ENCODE measurements around the gene SLC22A1. TPM values are rescaled to one million over a fixed set of nuclear protein-coding genes. Genes with fewer than 3 reads are reported as not detected.

SLC22A1 gene
- polyA plus RNA-seq, 1 of the 3 experiments (the other 2 are of a cell fraction): 0.20 TPM

DNA sequence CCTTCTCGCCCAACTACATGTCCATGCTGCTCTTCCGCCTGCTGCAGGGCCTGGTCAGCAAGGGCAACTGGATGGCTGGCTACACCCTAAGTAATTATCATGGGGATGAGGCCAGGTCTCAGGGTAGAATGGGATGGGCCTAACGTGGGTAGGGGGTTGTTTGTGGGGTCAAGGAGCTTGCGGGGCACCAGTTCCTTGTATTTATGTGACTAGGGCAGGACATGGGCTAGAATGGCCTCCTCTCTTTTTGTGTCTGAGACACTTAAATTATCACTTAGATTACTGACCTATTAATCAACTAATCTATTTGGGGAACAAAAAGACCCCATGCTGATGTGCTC is 10.7 kb downstream of the SLC22A1 start:
- no peaks in the 10 kb centered on the region; a peak in 1 of 4 replicates for H3K4me1 ChIP-seq (ENCODE audit: control insufficient read depth in 1 of 2, insufficient read depth in 2 of 2, low read depth in 1 of 2, low read length in 1 of 2)
- CTCF ChIA-PET: no interaction called here
- H3K9me3 ChIP-seq: no peaks in the 10 kb centered on the region
- POLR2A ChIA-PET: no interaction called here
- H3F3A ChIP-seq (replicated peaks; ENCODE audit: insufficient read depth): no peaks in the 10 kb centered on the region
- 71% methylated on average over 4 of the region's 4 CpGs for WGBS (ENCODE audit: low lambda C conversion rate)
- no peaks in the 10 kb centered on the region for H3K9me2 ChIP-seq
- H3K27ac ChIP-seq (ENCODE audit: low read depth in 2 of 2, low read length in 1 of 2): no peak overlapping the region
- H3K9ac ChIP-seq: no peak overlapping the region
- TF ChIP-seq NRF1 (IDR thresholded peaks at IDR 0.05; ENCODE audit: low read depth, low read length) (no peak), SMC3 (IDR thresholded peaks at IDR 0.05; ENCODE audit: low read depth, low read length) (no peak), TEAD4 (IDR thresholded peaks at IDR 0.05; ENCODE audit: borderline replicate concordance, insufficient read depth) (no peak), GATA2 (CRISPR knock-in tag; IDR thresholded peaks at IDR 0.05) (no peak), FOXM1 (IDR thresholded peaks at IDR 0.05; ENCODE audit: low read depth) (no peak), FOXJ3 (CRISPR knock-in tag; IDR thresholded peaks at IDR 0.05) (no peak), MXI1 (IDR thresholded peaks at IDR 0.05; ENCODE audit: low read depth, low read length) (no peak), YY1 (IDR thresholded peaks at IDR 0.05; ENCODE audit: low read depth) (no peak), SIN3A (IDR thresholded peaks at IDR 0.05; ENCODE audit: borderline replicate concordance, low read depth, low read length) (no peak), RFX5 (IDR thresholded peaks at IDR 0.05; ENCODE audit: low read length) (no peak)
- TF ChIP-seq, protein P1, sequence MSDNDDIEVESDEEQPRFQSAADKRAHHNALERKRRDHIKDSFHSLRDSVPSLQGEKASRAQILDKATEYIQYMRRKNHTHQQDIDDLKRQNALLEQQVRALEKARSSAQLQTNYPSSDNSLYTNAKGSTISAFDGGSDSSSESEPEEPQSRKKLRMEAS (IDR thresholded peaks at IDR 0.05; ENCODE audit: low read depth): no peak
- TF ChIP-seq, protein P2, sequence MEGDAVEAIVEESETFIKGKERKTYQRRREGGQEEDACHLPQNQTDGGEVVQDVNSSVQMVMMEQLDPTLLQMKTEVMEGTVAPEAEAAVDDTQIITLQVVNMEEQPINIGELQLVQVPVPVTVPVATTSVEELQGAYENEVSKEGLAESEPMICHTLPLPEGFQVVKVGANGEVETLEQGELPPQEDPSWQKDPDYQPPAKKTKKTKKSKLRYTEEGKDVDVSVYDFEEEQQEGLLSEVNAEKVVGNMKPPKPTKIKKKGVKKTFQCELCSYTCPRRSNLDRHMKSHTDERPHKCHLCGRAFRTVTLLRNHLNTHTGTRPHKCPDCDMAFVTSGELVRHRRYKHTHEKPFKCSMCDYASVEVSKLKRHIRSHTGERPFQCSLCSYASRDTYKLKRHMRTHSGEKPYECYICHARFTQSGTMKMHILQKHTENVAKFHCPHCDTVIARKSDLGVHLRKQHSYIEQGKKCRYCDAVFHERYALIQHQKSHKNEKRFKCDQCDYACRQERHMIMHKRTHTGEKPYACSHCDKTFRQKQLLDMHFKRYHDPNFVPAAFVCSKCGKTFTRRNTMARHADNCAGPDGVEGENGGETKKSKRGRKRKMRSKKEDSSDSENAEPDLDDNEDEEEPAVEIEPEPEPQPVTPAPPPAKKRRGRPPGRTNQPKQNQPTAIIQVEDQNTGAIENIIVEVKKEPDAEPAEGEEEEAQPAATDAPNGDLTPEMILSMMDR (IDR thresholded peaks at IDR 0.05): no peak
- TF ChIP-seq, protein P3, sequence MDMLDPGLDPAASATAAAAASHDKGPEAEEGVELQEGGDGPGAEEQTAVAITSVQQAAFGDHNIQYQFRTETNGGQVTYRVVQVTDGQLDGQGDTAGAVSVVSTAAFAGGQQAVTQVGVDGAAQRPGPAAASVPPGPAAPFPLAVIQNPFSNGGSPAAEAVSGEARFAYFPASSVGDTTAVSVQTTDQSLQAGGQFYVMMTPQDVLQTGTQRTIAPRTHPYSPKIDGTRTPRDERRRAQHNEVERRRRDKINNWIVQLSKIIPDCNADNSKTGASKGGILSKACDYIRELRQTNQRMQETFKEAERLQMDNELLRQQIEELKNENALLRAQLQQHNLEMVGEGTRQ (IDR thresholded peaks at IDR 0.05; ENCODE audit: borderline replicate concordance, low read depth, low read length): no peak
- TF ChIP-seq, protein P4, sequence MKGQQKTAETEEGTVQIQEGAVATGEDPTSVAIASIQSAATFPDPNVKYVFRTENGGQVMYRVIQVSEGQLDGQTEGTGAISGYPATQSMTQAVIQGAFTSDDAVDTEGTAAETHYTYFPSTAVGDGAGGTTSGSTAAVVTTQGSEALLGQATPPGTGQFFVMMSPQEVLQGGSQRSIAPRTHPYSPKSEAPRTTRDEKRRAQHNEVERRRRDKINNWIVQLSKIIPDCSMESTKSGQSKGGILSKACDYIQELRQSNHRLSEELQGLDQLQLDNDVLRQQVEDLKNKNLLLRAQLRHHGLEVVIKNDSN (IDR thresholded peaks at IDR 0.05; ENCODE audit: borderline replicate concordance, low read depth): no peak
- no peaks in the 10 kb centered on the region for H3K79me2 ChIP-seq (ENCODE audit: insufficient read depth)
- no peak overlapping the region for H3K4me2 ChIP-seq
- no peaks in the 10 kb centered on the region for H3K36me3 ChIP-seq (replicated peaks in 1 of 2; ENCODE audit: control insufficient read depth in 1 of 2, insufficient read depth in 2 of 2, low read length in 1 of 2)
- no peak overlapping the region for H2AFZ ChIP-seq (ENCODE audit: low read depth)
- peak; percentile 26 for DNase-seq
- H3K4me3 ChIP-seq (ENCODE audit: low read depth in 2 of 2, low read length in 1 of 2): no peak overlapping the region
- no peaks in the 10 kb centered on the region for H3K27me3 ChIP-seq (ENCODE audit: insufficient read depth)
- no peaks in the 10 kb centered on the region for H4K20me1 ChIP-seq (ENCODE audit: insufficient read depth)

DNA sequence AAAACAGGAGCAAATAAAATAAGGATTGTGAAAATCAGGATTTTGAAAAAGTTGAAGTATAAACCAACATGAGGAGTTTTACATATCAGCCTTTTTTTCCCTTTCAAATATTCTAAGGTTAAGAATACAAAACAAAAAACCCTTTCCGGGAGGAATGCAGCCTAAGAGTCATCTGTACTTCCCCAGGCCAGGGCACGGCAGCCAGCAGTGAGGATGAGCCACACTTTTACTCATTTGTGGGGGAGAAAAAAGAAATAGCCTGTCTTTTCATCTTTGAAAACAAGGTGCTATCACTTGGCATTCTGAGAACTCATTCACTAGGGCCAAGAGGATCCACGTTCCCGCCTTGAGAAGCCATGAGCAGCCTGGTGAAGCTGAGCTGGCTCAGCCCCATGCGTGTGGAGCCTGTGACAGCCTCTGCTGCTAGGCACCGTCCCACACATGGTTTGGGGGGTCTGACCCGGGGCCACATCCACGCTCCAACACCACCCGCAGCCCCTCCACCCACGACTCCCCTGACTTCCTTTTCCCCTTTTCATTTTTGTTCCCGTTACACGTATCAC is 11.2 kb downstream of the SLC22A1 start:
- POLR2A ChIA-PET: no interaction called here
- no peak for DNase-seq
- Histone ChIP-seq H3K4me3 (ENCODE audit: low read depth in 2 of 2, low read length in 1 of 2) (no peak overlapping the region), H3K9me3 (no peaks in the 10 kb centered on the region), H3K9ac (no peak overlapping the region), H3K4me2 (no peak overlapping the region), H3K36me3 (replicated peaks in 1 of 2; ENCODE audit: control insufficient read depth in 1 of 2, insufficient read depth in 2 of 2, low read length in 1 of 2) (no peaks in the 10 kb centered on the region), H3K4me1 (ENCODE audit: control insufficient read depth in 1 of 2, insufficient read depth in 2 of 2, low read depth in 1 of 2, low read length in 1 of 2) (no peaks in the 10 kb centered on the region; a peak in 1 of 4 replicates), H2AFZ (ENCODE audit: low read depth) (no peak overlapping the region), H4K20me1 (ENCODE audit: insufficient read depth) (no peaks in the 10 kb centered on the region), H3F3A (replicated peaks; ENCODE audit: insufficient read depth) (no peaks in the 10 kb centered on the region), H3K79me2 (ENCODE audit: insufficient read depth) (no peaks in the 10 kb centered on the region), H3K27ac (ENCODE audit: low read depth in 2 of 2, low read length in 1 of 2) (no peak overlapping the region), H3K9me2 (no peaks in the 10 kb centered on the region), H3K27me3 (ENCODE audit: insufficient read depth) (no peaks in the 10 kb centered on the region)
- CTCF ChIA-PET: no interaction called here
- 66% methylated on average over 12 of the region's 12 CpGs for WGBS (ENCODE audit: low lambda C conversion rate)
- TF ChIP-seq TAF1 (IDR thresholded peaks at IDR 0.05; ENCODE audit: borderline replicate concordance, low read depth, low read length) (no peak), FOXJ3 (CRISPR knock-in tag; IDR thresholded peaks at IDR 0.05) (no peak), SMC3 (IDR thresholded peaks at IDR 0.05; ENCODE audit: low read depth, low read length) (no peak), NFIC (IDR thresholded peaks at IDR 0.05; ENCODE audit: borderline replicate concordance) (no peak), RCOR1 (IDR thresholded peaks at IDR 0.05; ENCODE audit: low read length) (no peak)
- TF ChIP-seq, protein P5, sequence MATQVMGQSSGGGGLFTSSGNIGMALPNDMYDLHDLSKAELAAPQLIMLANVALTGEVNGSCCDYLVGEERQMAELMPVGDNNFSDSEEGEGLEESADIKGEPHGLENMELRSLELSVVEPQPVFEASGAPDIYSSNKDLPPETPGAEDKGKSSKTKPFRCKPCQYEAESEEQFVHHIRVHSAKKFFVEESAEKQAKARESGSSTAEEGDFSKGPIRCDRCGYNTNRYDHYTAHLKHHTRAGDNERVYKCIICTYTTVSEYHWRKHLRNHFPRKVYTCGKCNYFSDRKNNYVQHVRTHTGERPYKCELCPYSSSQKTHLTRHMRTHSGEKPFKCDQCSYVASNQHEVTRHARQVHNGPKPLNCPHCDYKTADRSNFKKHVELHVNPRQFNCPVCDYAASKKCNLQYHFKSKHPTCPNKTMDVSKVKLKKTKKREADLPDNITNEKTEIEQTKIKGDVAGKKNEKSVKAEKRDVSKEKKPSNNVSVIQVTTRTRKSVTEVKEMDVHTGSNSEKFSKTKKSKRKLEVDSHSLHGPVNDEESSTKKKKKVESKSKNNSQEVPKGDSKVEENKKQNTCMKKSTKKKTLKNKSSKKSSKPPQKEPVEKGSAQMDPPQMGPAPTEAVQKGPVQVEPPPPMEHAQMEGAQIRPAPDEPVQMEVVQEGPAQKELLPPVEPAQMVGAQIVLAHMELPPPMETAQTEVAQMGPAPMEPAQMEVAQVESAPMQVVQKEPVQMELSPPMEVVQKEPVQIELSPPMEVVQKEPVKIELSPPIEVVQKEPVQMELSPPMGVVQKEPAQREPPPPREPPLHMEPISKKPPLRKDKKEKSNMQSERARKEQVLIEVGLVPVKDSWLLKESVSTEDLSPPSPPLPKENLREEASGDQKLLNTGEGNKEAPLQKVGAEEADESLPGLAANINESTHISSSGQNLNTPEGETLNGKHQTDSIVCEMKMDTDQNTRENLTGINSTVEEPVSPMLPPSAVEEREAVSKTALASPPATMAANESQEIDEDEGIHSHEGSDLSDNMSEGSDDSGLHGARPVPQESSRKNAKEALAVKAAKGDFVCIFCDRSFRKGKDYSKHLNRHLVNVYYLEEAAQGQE (IDR thresholded peaks at IDR 0.05; ENCODE audit: low read depth, low read length): no peak
- TF ChIP-seq, protein P6, sequence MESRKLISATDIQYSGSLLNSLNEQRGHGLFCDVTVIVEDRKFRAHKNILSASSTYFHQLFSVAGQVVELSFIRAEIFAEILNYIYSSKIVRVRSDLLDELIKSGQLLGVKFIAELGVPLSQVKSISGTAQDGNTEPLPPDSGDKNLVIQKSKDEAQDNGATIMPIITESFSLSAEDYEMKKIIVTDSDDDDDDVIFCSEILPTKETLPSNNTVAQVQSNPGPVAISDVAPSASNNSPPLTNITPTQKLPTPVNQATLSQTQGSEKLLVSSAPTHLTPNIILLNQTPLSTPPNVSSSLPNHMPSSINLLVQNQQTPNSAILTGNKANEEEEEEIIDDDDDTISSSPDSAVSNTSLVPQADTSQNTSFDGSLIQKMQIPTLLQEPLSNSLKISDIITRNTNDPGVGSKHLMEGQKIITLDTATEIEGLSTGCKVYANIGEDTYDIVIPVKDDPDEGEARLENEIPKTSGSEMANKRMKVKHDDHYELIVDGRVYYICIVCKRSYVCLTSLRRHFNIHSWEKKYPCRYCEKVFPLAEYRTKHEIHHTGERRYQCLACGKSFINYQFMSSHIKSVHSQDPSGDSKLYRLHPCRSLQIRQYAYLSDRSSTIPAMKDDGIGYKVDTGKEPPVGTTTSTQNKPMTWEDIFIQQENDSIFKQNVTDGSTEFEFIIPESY (IDR thresholded peaks at IDR 0.05; ENCODE audit: borderline replicate concordance, low read depth): no peak
